HG03060 (cell line): ENCODE data around the gene OR1I1.
"Not testable (repeated sequence)": the region's sequence is repeated elsewhere in the genome, so short reads cannot be mapped to it uniquely, and the experiment has no call there.

ENCODE experiments used
- ATAC-seq: cut with Tn5 transposase; IDR thresholded peaks from one replicate; pipeline ENCODE4 v1.9.1; 2021; ENCODE audit warnings: low read depth, moderate number of reproducible peaks; ENCODE audit not compliant: unreplicated experiment

OR1I1 gene

DNA sequence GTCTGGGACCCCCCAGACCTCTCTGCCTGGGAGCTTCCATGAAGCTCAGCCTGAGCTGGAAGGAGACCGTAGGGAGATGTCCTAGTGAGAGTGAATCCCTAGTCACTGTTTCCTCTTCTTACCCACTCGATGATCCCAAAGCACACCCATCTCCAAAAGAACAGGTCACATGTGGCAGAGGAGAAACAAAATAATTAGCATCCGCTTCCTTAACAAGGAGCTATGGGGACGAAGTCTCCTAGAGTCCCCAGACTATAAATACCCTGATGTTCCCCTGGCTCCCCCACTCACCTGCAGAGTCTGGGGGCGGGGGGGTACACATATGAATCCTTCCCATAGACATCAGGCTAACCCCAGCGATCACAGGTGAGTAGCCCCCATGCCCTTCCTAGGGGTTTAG lies at the start of gene OR1I1:
OR1I1 (plus strand) TSS at position 301 of the 400 bp plus-strand sequence. CDS start 4,855 bp downstream, outside the sequence.
- ATAC-seq = no peak

DNA sequence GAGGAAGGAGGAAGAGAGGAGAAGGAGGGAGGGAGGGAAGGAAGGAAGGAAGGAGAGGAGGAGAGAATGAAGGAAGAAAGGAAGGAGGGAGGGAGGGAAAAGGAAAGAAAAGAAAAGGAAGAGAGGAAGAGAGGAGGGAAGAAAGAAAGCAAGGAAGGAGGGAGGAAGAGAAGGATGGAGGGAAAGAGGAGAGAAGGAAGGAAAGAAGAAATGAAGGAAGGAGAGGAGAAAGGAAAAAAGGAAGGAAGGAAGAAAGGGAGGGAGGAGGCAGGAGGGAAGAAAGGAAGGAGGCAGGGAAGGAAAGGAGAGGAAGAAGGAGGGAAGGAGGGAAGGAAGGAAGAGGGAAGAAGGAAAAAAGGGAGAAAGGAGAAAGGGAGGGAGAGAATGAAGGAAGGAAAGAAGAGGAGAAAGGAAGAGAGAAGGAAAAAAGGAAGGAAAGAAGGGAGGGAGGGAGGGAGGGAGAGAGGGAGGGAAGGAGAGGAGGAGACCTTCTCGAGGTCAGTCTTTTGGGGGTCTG lies 46.2 kb upstream of the OR1I1 start:
- no peak for ATAC-seq

GRCh38 chr19:15037586-15037985 lies 44.4 kb upstream of the OR1I1 start:
- no peak for ATAC-seq

GRCh38 chr19:15038294-15038693 lies 43.7 kb upstream of the OR1I1 start:
- ATAC-seq = no peak

GRCh38 chr19:15042003-15042402 lies 40.0 kb upstream of the OR1I1 start:
- no peak for ATAC-seq

- no peak for ATAC-seq
These were observed 39.2 kb upstream of the OR1I1 start for GRCh38 chr19:15042826-15043225.

- ATAC-seq = no peak
These were observed 36.5 kb upstream of the OR1I1 start for GRCh38 chr19:15045506-15045905.

DNA sequence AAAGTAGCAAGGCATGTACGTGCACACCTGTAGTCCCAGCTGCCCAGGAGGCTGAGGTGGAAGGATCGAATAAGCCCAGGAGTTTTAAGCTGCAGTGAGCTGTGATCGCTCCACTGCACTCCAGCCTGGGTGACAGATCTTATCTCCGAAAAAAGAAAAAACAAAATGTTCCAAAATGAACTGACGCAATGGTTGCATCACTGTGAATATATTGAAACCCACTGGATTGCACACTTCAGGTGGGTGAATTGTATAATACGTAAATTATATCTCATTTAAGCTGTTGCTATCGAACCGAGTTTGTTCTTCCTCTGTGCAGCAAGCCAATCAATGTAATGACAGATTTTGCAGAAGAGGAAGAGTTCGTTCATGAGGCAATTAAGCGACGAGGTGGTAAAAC lies 34.3 kb upstream of the OR1I1 start:
- no peak for ATAC-seq

- ATAC-seq = no peak
These were observed 33.9 kb upstream of the OR1I1 start for GRCh38 chr19:15048128-15048527.

GRCh38 chr19:15048885-15049541 lies 33.0 kb upstream of the OR1I1 start, which contains the start of gene CASP14:
Gene CASP14, plus strand, starts transcription at chr19:15049480. Its CDS starts 2,772 bp downstream, at chr19:15052252.
- no peak for ATAC-seq

- ATAC-seq = no peak
These were observed 31.4 kb upstream of the OR1I1 start for GRCh38 chr19:15050639-15051038.

- ATAC-seq = no peak
These were observed 20.0 kb upstream of the OR1I1 start for GRCh38 chr19:15062036-15062435.

DNA sequence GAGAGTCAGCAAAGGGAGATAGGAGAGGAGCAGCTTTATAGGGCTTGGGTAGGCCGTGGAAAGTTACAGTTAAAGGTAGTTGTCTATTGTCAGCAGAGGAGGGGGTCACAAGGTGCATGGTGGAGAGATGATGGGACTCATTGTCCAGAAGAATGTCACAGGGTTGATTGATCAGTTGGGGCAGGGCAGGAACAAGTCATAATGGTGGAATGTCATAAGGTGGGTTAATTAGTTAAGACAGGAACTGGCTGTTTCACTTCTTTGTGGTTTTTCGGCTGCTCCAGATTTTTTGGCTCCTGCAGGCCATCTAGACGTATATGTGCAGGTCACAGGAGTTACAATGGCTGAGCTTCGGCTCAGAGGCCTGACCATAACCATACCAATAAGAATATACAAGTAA lies 11.6 kb upstream of the OR1I1 start:
- ATAC-seq = not testable (repeated sequence)

- ATAC-seq = no peak
These were observed 8.9 kb upstream of the OR1I1 start for GRCh38 chr19:15072930-15073647.

GRCh38 chr19:15074371-15074770 lies 7.6 kb upstream of the OR1I1 start:
- no peak for ATAC-seq

GRCh38 chr19:15075806-15076205 lies 6.2 kb upstream of the OR1I1 start:
- no peak for ATAC-seq

DNA sequence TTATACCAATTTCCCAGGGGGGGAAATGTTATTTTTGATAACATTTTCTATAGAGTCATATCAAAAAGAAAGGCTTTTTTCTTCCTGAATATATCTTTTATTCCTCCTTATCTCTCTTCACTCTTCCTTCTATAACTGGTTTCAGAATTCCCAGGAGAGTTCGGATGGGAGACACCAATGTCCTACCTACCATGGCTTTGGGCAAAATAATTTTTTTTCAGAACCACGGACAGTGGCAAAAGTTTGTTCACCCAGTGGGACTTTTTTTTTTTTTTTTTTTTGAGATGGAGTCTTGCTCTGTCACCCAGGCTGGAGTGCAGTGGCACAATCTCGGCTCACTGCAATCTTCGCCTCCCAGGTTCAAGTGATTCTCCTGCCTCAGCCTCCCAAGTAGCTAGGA lies 2.0 kb upstream of the OR1I1 start:
- ATAC-seq = not testable (repeated sequence)

DNA sequence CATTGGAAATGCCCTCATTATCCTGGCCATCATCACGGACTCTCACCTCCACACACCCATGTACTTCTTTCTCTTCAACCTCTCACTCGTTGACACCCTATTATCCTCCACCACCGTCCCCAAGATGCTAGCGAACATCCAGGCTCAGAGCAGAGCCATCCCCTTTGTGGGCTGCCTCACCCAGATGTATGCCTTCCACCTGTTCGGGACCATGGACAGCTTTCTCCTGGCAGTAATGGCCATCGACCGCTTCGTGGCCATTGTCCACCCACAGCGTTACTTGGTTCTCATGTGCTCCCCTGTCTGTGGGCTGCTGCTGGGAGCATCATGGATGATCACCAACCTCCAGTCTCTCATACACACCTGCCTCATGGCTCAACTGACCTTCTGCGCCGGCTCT lies 5.2 kb downstream of the OR1I1 start:
- no peak for ATAC-seq

DNA sequence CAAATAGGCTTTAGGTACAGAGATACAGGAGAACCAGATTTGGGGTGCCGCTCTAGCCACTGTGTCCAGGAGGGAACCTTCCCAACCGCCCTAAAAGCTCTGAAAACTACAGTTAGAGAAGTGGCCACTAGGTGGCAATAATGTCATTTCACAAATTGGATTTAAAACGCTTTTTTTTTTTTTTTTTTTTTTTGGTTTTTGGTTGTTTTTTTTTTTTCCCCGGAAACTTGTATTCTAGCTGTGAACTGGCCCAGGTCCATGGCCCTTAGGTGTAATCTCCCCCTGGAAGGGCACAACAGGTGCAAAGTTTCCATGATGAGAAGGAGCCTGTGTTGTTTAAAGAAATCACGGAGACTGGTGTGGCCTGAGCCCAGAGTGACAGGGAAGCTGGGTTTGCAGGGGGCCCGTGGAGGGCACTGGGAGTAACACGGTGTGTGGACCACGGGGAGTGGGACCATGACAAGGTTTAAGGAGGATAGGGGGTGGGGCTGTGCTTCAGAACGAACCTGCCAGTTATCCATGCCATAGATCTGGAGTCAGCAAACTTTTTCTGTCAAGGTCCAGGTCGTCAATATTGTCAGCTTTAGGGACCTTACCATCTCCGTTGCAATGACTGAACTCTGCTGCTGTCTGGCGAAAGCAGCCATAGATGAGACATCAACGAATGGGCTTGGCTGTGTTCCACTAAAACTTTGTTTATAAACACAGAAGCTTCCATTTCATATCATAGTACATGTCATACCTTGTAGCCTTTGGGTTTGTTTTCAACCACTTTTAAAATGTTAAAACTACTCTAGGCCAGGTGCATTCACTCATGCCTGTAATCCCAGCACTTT lies 10.1 kb downstream of the OR1I1 start:
- ATAC-seq = no peak

DNA sequence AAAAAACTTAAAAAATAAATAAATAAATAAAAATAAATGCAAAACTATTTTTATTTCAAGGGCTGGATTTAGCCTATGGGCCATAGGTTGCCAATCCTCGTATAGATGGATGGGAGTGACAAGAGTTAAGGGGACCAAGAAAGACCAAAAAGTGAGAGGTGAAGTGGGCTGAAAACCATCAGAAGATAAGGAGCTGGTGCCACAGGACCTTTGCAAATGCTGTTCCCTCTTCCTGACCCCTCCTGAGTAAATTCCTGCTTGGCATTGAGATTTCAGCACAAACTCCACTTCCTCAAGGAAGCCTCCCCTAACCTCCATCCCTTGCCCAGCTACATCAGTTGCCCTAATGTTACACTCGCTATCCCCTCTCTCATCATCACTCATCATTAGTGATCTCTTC lies 11.0 kb downstream of the OR1I1 start:
- no peak for ATAC-seq

GRCh38 chr19:15096223-15096622 lies 14.2 kb downstream of the OR1I1 start:
- no peak for ATAC-seq
